Muscle of leg (tissue), 16 donors: Measurements from ENCODE around the gene SCYGR2. TPM values are rescaled to one million over a fixed set of nuclear protein-coding genes. Genes with fewer than 3 reads are reported as not detected.
"Not testable (repeated sequence)": the region's sequence is repeated elsewhere in the genome, so short reads cannot be mapped to it uniquely, and the experiment has no call there.

Experiments
- DNase-seq: peaks from one replicate; pipeline ENCODE4 v3.0.0; 2013
- H3K27ac ChIP-seq: one replicate; pipeline ENCODE4 v1.5.1; 2013; ENCODE audit warnings: mild to moderate bottlenecking, low read length, control low read depth
- H3K27me3 ChIP-seq: one replicate; pipeline ENCODE4 v1.6.1; 2013; ENCODE audit warnings: low read length; ENCODE audit not compliant: control insufficient read depth, insufficient read depth
- H3K36me3 ChIP-seq: one replicate; pipeline ENCODE4 v1.6.1; 2013; ENCODE audit warnings: low read length; ENCODE audit not compliant: control insufficient read depth, insufficient read depth
- H3K4me1 ChIP-seq: one replicate; pipeline ENCODE4 v1.6.1; 2013; ENCODE audit warnings: low read length; ENCODE audit not compliant: control insufficient read depth, insufficient read depth
- H3K4me3 ChIP-seq: one replicate; pipeline ENCODE4 v1.5.1; 2013; ENCODE audit warnings: low read length, control low read depth
- H3K9me3 ChIP-seq: replicated peaks from 2 replicates; pipeline ENCODE4 v1.6.1; 2013; ENCODE audit warnings: low read depth, low read length; ENCODE audit not compliant: control insufficient read depth
- WGBS: methylation state at CpG from one replicate; pipeline ENCODE4 v1.1.5; 2013; ENCODE audit warnings: missing lambda C conversion rate; ENCODE audit not compliant: insufficient coverage; 5-methylcytosine and 5-hydroxymethylcytosine counted together
- long read RNA-seq, 11 donors: transcript quantifications; one replicate each; lab custom pipeline, GENCODE V29; 2026
- polyA plus RNA-seq, 8 donors: library from polyadenylated mRNA; unstranded; fragments of 120-200 nt; gene quantifications; one replicate each; pipeline versions ENCODE4 v1.2.1 to v1.2.3, GENCODE V29; 2013; ENCODE audit warnings: inconsistent platforms in 1 of 8, low replicate concordance in 1 of 8; ENCODE audit not compliant: insufficient read length in 8 of 8, insufficient read depth in 1 of 8
- total RNA-seq: library from RNA; stranded (reverse); fragments of 120-200 nt; gene quantifications from one replicate; pipeline ENCODE4 v1.2.4, GENCODE V29; 2013

SCYGR2 gene, protein sequence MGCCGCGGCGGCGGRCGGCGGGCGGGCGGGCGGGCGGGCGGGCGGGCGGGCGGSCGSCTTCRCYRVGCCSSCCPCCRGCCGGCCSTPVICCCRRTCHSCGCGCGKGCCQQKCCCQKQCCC
- not detected for total RNA-seq
- polyA plus RNA-seq, result not detected
- long read RNA-seq, donor 1, result 0 reads
- long read RNA-seq, donor 2, result 0 reads
- long read RNA-seq, donor 3, result 0 reads
- long read RNA-seq, donor 4, result 0 reads
- long read RNA-seq, donor 5, result 0 reads
- long read RNA-seq, donor 6, result 0 reads
- long read RNA-seq, donor 7, result 0 reads
- long read RNA-seq, donor 8, result 0 reads
- long read RNA-seq, donor 9, result 0 reads
- long read RNA-seq, donor 10, result 0 reads
- long read RNA-seq, donor 11, result 0 reads

DNA sequence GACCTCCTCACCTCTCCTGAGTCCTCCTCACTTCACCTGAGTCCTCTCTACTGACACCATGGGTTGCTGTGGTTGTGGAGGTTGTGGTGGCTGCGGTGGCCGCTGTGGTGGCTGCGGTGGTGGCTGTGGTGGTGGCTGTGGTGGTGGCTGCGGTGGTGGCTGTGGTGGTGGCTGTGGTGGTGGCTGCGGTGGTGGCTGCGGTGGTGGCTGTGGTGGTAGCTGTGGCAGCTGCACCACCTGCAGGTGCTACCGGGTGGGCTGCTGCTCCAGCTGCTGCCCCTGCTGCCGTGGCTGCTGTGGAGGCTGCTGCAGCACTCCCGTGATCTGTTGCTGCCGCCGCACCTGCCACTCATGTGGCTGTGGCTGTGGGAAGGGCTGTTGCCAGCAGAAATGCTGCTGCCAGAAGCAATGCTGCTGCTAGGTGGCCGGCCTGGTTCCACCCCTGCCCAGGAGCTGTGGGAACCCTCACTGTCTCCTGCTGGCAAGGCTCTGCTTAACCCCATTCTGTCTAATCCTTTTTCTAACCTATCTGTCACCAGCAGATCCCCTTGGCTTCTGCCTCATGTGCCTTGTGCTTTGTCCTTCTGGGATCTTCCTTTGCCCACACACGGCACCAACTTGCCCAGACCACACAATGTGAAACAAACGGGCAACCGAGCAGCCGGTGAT is at the start of gene SCYGR2:
Gene SCYGR2 (plus strand): TSS at position 59 of the 669 bp plus-strand sequence. CDS start 0 bp downstream, at position 59.
- 75% methylated on average over 6 of the region's 16 CpGs for WGBS
- H3K9me3 ChIP-seq, H3K4me1 ChIP-seq, H3K27ac ChIP-seq, H3K36me3 ChIP-seq, H3K4me3 ChIP-seq, DNase-seq, H3K27me3 ChIP-seq: not testable (repeated sequence)

DNA sequence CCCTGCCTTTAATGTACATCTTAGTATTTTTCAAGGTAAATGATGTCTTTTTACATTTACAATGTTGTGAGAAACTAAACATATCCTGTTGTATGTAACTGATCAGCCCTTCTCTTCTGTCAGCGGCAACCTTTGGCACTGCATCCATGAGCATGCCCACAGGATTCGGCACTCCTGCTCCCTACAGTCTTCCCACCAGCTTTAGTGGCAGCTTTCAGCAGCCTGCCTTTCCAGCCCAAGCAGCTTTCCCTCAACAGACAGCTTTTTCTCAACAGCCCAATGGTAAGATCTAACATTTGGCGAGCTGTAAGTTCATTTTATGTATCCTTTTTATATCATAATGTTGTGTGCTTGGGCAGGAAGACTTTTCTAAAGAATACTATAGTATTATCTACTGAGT is 46.9 kb upstream of the SCYGR2 start:
- Histone ChIP-seq H3K4me1 (no peaks in the 10 kb centered on the region), H3K27ac (no peak overlapping the region), H3K36me3 (peaks cover 9% of the 10 kb centered on the region), H3K9me3 (no peaks in the 10 kb centered on the region), H3K4me3 (no peak overlapping the region), H3K27me3 (no peaks in the 10 kb centered on the region)
- WGBS, result 100% methylated on average over 1 of the region's 3 CpGs
- no peak for DNase-seq

DNA sequence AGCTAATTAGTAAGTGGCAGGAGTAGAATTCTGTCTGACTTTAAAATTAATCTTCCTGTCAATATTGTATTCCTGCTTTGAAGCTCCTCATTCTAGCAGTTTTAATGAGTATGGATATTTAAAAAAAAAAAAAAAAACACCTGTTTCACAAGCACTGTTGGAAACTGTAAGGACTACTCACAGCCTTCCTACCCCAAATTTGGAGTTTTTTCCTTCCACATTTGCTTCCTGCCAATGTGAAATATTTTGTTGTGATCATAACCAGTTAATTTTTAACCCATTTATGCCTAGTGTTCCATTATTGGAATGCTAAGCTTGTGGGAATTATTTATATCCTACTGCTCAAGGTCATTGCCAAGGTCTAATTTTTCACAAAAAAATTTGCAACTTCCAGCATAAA is 36.1 kb upstream of the SCYGR2 start:
- H3K4me3 ChIP-seq, result no peak overlapping the region

DNA sequence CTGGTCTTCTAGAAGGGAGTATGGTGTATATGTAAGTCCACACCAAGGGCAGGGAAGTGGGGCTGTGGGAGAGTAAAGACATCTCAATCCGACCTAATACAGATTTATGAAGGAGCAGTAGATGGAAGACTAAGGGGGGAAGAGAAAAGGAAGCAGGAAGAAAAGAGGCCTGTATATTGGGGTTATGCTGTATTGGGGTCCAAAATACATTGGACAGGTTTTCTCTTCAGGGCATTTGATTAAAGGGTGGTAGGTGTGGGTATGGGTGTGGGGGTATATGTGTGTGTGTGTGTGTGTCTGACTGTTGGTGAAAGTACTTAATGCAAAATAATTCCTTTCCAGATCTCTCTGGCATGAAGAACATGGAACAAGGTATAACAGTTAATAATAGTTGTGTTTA is 33.6 kb upstream of the SCYGR2 start:
- Histone ChIP-seq H3K4me1 (no peaks in the 10 kb centered on the region), H3K4me3 (no peak overlapping the region), H3K36me3 (no peaks in the 10 kb centered on the region), H3K9me3 (no peaks in the 10 kb centered on the region), H3K27ac (no peak overlapping the region), H3K27me3 (no peaks in the 10 kb centered on the region)
- 100% methylated on average over 1 of the region's 1 CpG for WGBS
- DNase-seq, result no peak

More for the DNA sequence above, 36.1 kb upstream of the SCYGR2 start:
- DNase-seq, result no peak
- no peaks in the 10 kb centered on the region for H3K36me3 ChIP-seq
- H3K27ac ChIP-seq, result no peak overlapping the region
- no peaks in the 10 kb centered on the region for H3K9me3 ChIP-seq
- H3K4me1 ChIP-seq, result no peaks in the 10 kb centered on the region
- no peaks in the 10 kb centered on the region for H3K27me3 ChIP-seq

DNA sequence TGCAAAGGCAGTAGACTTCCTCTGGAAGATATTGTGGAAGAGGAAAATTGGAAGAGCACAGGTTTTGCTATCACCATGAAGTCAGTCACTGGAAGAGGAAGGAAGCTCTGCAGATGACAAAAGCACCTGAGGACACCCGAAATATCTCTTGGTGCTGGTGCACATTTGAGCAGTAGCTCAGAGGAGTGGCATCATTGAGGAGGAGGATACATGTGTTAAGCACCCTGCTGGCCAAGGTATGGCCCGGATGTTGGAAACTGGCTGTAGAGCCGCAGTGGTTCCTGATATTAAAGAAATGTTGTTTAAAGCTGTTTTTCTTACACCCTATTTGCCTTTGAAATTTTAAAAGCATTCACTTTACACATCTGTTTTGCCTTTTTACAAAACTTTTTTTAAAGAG is 32.7 kb upstream of the SCYGR2 start:
- no peaks in the 10 kb centered on the region for H3K36me3 ChIP-seq
- no peak for DNase-seq
- no peaks in the 10 kb centered on the region for H3K9me3 ChIP-seq
- no peaks in the 10 kb centered on the region for H3K4me1 ChIP-seq
- H3K4me3 ChIP-seq, result no peak overlapping the region
- 0% methylated on average over 1 of the region's 3 CpGs for WGBS
- no peak overlapping the region for H3K27ac ChIP-seq
- no peaks in the 10 kb centered on the region for H3K27me3 ChIP-seq

DNA sequence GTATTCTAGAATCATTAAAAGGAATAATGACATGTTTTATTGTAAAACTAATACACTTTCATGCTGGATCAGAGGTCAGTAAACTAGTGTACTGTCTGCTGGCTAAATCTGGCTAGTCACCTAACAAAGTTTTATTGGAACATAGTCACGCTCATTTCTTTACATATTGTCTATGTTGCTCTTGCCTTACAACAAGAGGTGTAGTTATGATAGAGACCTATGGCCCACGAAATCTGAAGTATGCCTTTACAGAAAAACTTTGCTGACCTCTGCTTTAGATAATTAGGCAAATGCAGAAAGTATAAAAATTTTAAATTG is 29.9 kb upstream of the SCYGR2 start:
- no CpG with 5 or more reads among the region's 2 CpGs for WGBS

DNA sequence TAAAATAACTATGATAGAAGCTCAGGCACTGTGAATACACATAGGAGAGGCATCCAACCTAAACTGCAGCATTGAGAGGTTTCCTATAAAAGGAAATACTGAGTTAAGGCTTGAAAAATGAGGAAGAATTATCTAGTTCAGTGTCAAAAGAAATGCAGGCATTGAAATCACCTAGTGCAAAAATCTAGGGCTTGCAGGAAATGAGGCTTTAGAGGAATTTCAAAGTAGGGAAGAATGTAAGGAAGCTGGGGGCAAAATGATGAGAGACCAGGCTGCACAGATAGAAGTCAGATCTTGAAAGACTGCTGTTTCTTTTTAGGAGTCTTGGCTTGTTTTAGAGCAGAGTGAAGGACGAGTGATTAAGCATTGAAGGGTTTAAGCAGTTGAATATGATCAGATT is 28.1 kb upstream of the SCYGR2 start:
- Histone ChIP-seq H3K27me3 (no peaks in the 10 kb centered on the region), H3K36me3 (no peaks in the 10 kb centered on the region), H3K4me3 (no peak overlapping the region), H3K9me3 (no peaks in the 10 kb centered on the region), H3K4me1 (no peaks in the 10 kb centered on the region), H3K27ac (no peak overlapping the region)
- DNase-seq, result no peak
- WGBS, result 50% methylated on average over 1 of the region's 1 CpG

More for the DNA sequence above, 29.9 kb upstream of the SCYGR2 start:
- H3K36me3 ChIP-seq, result no peaks in the 10 kb centered on the region
- no peak for DNase-seq
- H3K4me3 ChIP-seq, result no peak overlapping the region
- H3K9me3 ChIP-seq, result no peaks in the 10 kb centered on the region
- no peaks in the 10 kb centered on the region for H3K4me1 ChIP-seq
- H3K27me3 ChIP-seq, result no peaks in the 10 kb centered on the region
- H3K27ac ChIP-seq, result no peak overlapping the region

DNA sequence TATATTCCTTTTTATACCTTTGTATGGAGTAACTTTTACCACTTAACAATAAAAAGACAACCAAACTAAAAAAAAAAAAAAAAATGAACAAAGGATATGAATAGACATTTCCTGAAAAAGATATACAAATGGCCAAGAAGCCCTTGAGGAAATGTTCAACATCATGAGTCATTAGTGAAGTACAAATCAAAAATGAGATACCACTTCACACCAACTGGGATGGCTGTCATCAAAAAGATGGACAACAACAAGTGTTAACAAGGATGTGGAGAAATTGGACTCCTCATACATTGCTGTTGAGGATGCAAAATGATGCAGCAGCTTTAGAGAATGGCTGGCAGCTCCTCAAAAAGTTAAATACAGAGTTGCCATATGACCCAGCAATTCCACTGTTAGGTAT is 22.6 kb upstream of the SCYGR2 start:
- H3K36me3 ChIP-seq, result no peaks in the 10 kb centered on the region
- H3K4me3 ChIP-seq, result no peak overlapping the region
- no peaks in the 10 kb centered on the region for H3K4me1 ChIP-seq
- H3K27ac ChIP-seq, result no peak overlapping the region
- no peaks in the 10 kb centered on the region for H3K27me3 ChIP-seq
- no peak for DNase-seq
- no peaks in the 10 kb centered on the region for H3K9me3 ChIP-seq

DNA sequence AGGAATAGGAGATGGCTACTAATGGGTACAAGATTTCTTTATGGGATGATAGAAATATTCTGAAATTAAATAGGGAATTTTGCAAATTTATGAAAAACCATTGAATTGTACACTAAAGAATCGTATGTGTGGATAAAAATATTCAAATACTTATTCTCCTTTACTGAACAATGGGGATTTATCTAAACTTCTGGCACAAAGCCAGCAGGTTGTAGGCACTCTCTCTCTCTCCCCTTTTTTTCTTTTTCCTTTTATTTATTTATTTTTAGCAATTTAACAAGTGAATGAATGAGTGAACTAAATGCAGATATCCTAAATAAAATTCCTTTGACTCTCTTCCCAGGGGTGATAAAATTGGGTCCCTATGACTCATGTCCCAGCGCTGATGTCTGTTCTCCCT is 21.9 kb upstream of the SCYGR2 start:
- Histone ChIP-seq H3K4me3 (no peak overlapping the region), H3K27me3 (no peaks in the 10 kb centered on the region), H3K27ac (no peak overlapping the region), H3K36me3 (no peaks in the 10 kb centered on the region), H3K4me1 (no peaks in the 10 kb centered on the region), H3K9me3 (no peaks in the 10 kb centered on the region)
- WGBS, result no CpG with 5 or more reads among the region's 2 CpGs
- no peak for DNase-seq

DNA sequence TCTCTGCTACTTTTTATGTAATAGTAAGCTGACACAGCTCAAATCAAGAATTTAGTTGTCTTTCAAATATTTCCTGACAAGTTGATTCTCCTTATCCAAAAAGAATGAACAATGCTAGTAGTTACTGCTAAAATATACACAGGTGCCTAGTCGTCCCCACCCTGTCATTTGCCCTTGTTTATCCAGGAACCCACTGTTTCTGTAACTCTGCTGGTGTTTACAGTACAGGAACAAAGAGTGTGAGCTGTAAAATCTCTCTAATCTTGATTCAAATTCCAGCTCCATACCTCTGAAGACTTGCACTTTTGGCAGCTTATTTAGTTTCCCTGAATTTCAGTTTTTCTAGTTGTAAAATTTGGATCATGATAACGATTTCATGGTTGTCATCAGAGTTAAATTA is 21.1 kb upstream of the SCYGR2 start:
- Histone ChIP-seq H3K27ac (no peak overlapping the region), H3K4me3 (no peak overlapping the region), H3K27me3 (no peaks in the 10 kb centered on the region), H3K9me3 (peaks cover 4% of the 10 kb centered on the region), H3K36me3 (no peaks in the 10 kb centered on the region), H3K4me1 (no peaks in the 10 kb centered on the region)
- DNase-seq, result no peak
- no CpG with 5 or more reads among the region's 2 CpGs for WGBS
